RWPE2 (cell line): ENCODE measurements around the gene ISG20L2.
A peak's percentile ranks its signal among the peaks of the same experiment; 100 is the strongest.

Experiments used
- ATAC-seq: fragments of 200-7000 bp; cut with Tn5 transposase; 3 replicates; pipeline ENCODE4 v1.9.1; 2021; ENCODE audit warnings: low read depth
- DNase-seq: peaks from one replicate; pipeline ENCODE4 v3.0.0-alpha.2; 2020; ENCODE audit warnings: low spot score
- H3K27ac ChIP-seq: fragments of 450-650 bp; 2 replicates; pipeline ENCODE4 v1.5.1; 2017; ENCODE audit warnings: mild to moderate bottlenecking; ENCODE audit not compliant: poor library complexity, severe bottlenecking
- H3K27me3 ChIP-seq: fragments of 250-450 bp; sonication (Bioruptor Pico); 2 replicates; pipeline ENCODE4 v1.5.1; 2021; ENCODE audit warnings: mild to moderate bottlenecking, moderate library complexity; ENCODE audit not compliant: insufficient read depth, poor library complexity, severe bottlenecking
- H3K36me3 ChIP-seq: fragments of 250-450 bp; sonication (Bioruptor Pico); 2 replicates; pipeline ENCODE4 v1.5.1; 2020; ENCODE audit warnings: low read depth, mild to moderate bottlenecking, moderate library complexity
- H3K4me1 ChIP-seq: fragments of 250-450 bp; sonication (Bioruptor Pico); 2 replicates; pipeline ENCODE4 v1.5.1; 2021; ENCODE audit warnings: mild to moderate bottlenecking, moderate library complexity; ENCODE audit not compliant: insufficient read depth, poor library complexity, severe bottlenecking
- H3K4me3 ChIP-seq: fragments of 250-450 bp; sonication (Bioruptor Pico); 2 replicates; pipeline ENCODE4 v1.5.1; 2021; ENCODE audit warnings: mild to moderate bottlenecking, moderate library complexity; ENCODE audit not compliant: severe bottlenecking
- H3K9me3 ChIP-seq: fragments of 250-450 bp; sonication (Bioruptor Pico); 2 replicates; pipeline ENCODE4 v1.5.1; 2021; ENCODE audit warnings: mild to moderate bottlenecking, moderate library complexity; ENCODE audit not compliant: severe bottlenecking
- CTCF ChIP-seq: fragments of 450-650 bp; IDR thresholded peaks from one replicate; pipeline ENCODE4 v1.5.1; 2017; ENCODE audit warnings: mild to moderate bottlenecking, moderate library complexity; ENCODE audit not compliant: poor library complexity, severe bottlenecking

The ISG20L2 gene

DNA sequence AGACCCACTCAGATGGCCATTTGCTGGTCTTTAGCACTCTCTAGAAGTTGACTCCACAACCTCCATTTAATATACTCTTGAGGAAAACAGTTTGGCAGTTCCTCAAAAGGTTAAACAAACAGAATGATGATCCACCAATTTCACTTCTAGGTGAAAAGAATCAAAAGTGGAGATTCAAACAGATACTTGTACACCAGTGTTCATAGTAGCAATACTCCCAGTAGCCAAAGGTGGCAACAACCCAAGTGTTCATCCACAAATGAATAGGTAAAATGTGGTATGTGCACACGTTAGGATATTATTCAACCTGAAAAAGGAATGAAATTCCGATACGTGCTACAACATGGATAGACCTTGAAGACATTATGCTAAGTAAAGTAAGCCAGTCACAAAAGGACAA, 45.0 kb upstream of the ISG20L2 start:
- no peaks in the 10 kb centered on the region for H3K9me3 ChIP-seq
- DNase-seq (no peak), ATAC-seq (0 out of 3 replicates have a peak, but pooled peaks have one; percentile 27)
- no peak for TF ChIP-seq CTCF
- H3K4me1 ChIP-seq, result peaks cover 3% of the 10 kb centered on the region
- H3K36me3 ChIP-seq, result peaks cover 44% of the 10 kb centered on the region
- no peak overlapping the region for H3K4me3 ChIP-seq
- H3K27ac ChIP-seq, result no peak overlapping the region
- H3K27me3 ChIP-seq, result no peaks in the 10 kb centered on the region

- H3K4me1 ChIP-seq, result peaks cover 3% of the 10 kb centered on the region
- H3K27me3 ChIP-seq, result no peaks in the 10 kb centered on the region
- no peak for DNase-seq
- ATAC-seq, result no peak
- no peak overlapping the region for H3K4me3 ChIP-seq
- no peaks in the 10 kb centered on the region for H3K9me3 ChIP-seq
- TF ChIP-seq CTCF, result no peak
- no peak overlapping the region for H3K27ac ChIP-seq
- H3K36me3 ChIP-seq, result peaks cover 40% of the 10 kb centered on the region
Measured at GRCh38 chr1:156772728-156773497, 44.3 kb upstream of the ISG20L2 start.

GRCh38 chr1:156772222-156772621, 43.7 kb upstream of the ISG20L2 start:
- Histone ChIP-seq H3K9me3 (no peaks in the 10 kb centered on the region), H3K4me1 (peaks cover 3% of the 10 kb centered on the region), H3K27ac (no peak overlapping the region), H3K27me3 (no peaks in the 10 kb centered on the region), H3K36me3 (peaks cover 40% of the 10 kb centered on the region), H3K4me3 (no peak overlapping the region)
- no peak for TF ChIP-seq CTCF
- ATAC-seq, result no peak
- DNase-seq, result no peak

DNA sequence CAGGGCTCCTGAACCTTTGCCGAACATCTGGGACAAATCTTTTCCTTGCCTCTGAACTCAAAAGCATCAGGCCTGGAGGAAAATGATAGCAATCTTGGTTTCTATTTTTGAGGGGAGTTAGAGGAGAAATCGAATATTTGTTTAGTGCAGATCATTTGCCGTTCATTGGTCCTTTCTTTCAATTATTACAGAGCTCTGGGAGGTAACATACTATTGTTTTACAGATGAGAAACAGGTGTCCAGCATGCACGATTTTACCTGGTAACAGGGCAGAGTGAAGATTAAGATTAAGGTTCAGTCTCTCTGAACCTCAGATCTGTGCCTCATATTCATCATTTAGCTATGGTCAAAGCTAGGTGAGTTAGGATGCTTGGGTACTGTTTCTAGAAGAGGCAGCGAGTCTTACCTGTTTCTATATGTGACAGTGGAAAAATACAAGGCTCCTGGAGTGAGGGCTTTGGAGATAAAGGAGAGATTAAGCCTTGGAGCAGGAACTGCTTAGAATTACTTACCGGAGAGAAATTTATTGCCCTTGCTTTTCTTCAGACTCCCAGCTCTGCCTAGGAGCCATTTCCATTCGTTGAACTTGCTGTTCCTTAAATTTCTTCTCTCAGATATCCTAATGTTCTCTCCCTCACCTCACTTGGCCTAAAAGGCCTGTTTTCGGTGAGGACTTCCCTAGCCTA, 40.2 kb upstream of the ISG20L2 start:
- ATAC-seq (no peak), DNase-seq (no peak)
- Histone ChIP-seq H3K27me3 (no peaks in the 10 kb centered on the region), H3K9me3 (no peaks in the 10 kb centered on the region), H3K4me1 (no peaks in the 10 kb centered on the region), H3K4me3 (peak overlapping the region; percentile 97), H3K36me3 (peaks cover 40% of the 10 kb centered on the region), H3K27ac (peak overlapping the region; percentile 63)
- TF ChIP-seq CTCF, result no peak
